ENCODE results near the gene STXBP5L.

- TF ChIP-seq PPARA (CRISPR knock-in tag; IDR thresholded peaks at IDR 0.05; ENCODE audit: borderline replicate concordance), result no peak
- TF ChIP-seq CREB5 (CRISPR knock-in tag; IDR thresholded peaks at IDR 0.05; ENCODE audit: low read depth), result no peak
- no peak for TF ChIP-seq TSHZ2 (CRISPR knock-in tag; IDR thresholded peaks at IDR 0.05)
- no peak for TF ChIP-seq SNAI2 (CRISPR knock-in tag; IDR thresholded peaks at IDR 0.05)
- TF ChIP-seq ZFP3 (CRISPR knock-in tag; IDR thresholded peaks at IDR 0.05), result no peak
- no peak for TF ChIP-seq BACH2 (CRISPR knock-in tag; IDR thresholded peaks at IDR 0.05; ENCODE audit: borderline replicate concordance)
- no peak for TF ChIP-seq CSDC2 (CRISPR knock-in tag; IDR thresholded peaks at IDR 0.05)
These were observed 422.1 kb downstream of the STXBP5L start for GRCh38 chr3:121330118-121330517.

Data from SK-N-SH treated with all-trans-retinoic acid at 6 μM for 48 hours (cell line).